Naive thymus-derived CD4-positive, alpha-beta T cell (primary cell): ENCODE measurements around the gene RAG2. TPM values are rescaled to one million over a fixed set of nuclear protein-coding genes. Genes with fewer than 3 reads are reported as not detected.

Source experiments
- ATAC-seq: fragments of 150-1000 bp; cut with Tn5 transposase; 2 replicates; pipeline ENCODE4 v1.10.0; 2021; ENCODE audit warnings: mild to moderate bottlenecking, moderate library complexity
- CTCF ChIA-PET: fragments of 350-600 bp; sonication (Branson Sonifier 250); formaldehyde crosslinking; loops from one replicate; lab custom pipeline; 2021; ENCODE audit warnings: antibody characterized with exemption; lab: Charles Lee
- POLR2A ChIA-PET: fragments of 350-600 bp; sonication (Branson Sonifier 250); formaldehyde crosslinking; loops from one replicate; lab custom pipeline; 2021; ENCODE audit warnings: antibody characterized with exemption, inconsistent platforms; lab: Charles Lee
- DNase-seq, 9 donors: peaks; one replicate each; pipeline versions ENCODE4 v3.0.0 to v3.0.0-alpha.2; 2020 to 2022; ENCODE audit warnings: mixed read lengths in 1 of 9
- H3K27ac ChIP-seq: one replicate; pipeline ENCODE4 v1.7.0; 2013; ENCODE audit warnings: mild to moderate bottlenecking, low read depth, low read length, moderate library complexity
- H3K27me3 ChIP-seq, 2 donors: one replicate each; pipeline ENCODE4 v1.7.0; 2013; ENCODE audit warnings: low read length in 2 of 2, mild to moderate bottlenecking in 2 of 2, moderate library complexity in 2 of 2; ENCODE audit not compliant: control insufficient read depth in 2 of 2, insufficient read depth in 2 of 2
- H3K36me3 ChIP-seq, 3 experiments: 1 replicate in 2 of 3; 2 replicates in 1 of 3; pipeline ENCODE4 v1.7.0; 2013; ENCODE audit warnings: low read length in 3 of 3, mild to moderate bottlenecking in 3 of 3, moderate library complexity in 1 of 3; ENCODE audit not compliant: insufficient read depth in 3 of 3, control insufficient read depth in 2 of 3
- H3K4me1 ChIP-seq, 2 donors: one replicate each; pipeline ENCODE4 v1.7.0; 2013; ENCODE audit warnings: low read length in 2 of 2, mild to moderate bottlenecking in 2 of 2, moderate library complexity in 1 of 2; ENCODE audit not compliant: control insufficient read depth in 2 of 2, insufficient read depth in 2 of 2
- H3K4me3 ChIP-seq: 2 replicates; pipeline ENCODE4 v1.7.0; 2013; ENCODE audit warnings: mild to moderate bottlenecking, low read length
- H3K9me3 ChIP-seq, 3 experiments: 1 replicate in 2 of 3; 2 replicates in 1 of 3; pipeline ENCODE4 v1.7.0; 2013; ENCODE audit warnings: low read length in 3 of 3; ENCODE audit not compliant: control insufficient read depth in 2 of 3
- H3K27ac Mint-ChIP-seq, 9 donors: one replicate each; pipeline ENCODE4 v1.8.0; 2020 to 2022; ENCODE audit warnings: mixed read lengths in 9 of 9, mild to moderate bottlenecking in 8 of 9, moderate library complexity in 5 of 9, inconsistent platforms in 2 of 9
- H3K27me3 Mint-ChIP-seq, 5 donors: one replicate each; pipeline ENCODE4 v1.8.0; 2021 to 2022; ENCODE audit warnings: mixed read lengths in 5 of 5, mild to moderate bottlenecking in 1 of 5
- H3K36me3 Mint-ChIP-seq, 5 donors: one replicate each; pipeline ENCODE4 v1.8.0; 2020 to 2022; ENCODE audit warnings: mixed read lengths in 5 of 5, mild to moderate bottlenecking in 3 of 5, inconsistent platforms in 1 of 5
- H3K4me1 Mint-ChIP-seq, 7 donors: one replicate each; pipeline ENCODE4 v1.8.0; 2020 to 2022; ENCODE audit warnings: mixed read lengths in 7 of 7, mild to moderate bottlenecking in 3 of 7, inconsistent platforms in 1 of 7
- H3K4me3 Mint-ChIP-seq, 10 donors: one replicate each; pipeline ENCODE4 v1.8.0; 2020 to 2022; ENCODE audit warnings: mild to moderate bottlenecking in 10 of 10, mixed read lengths in 10 of 10, moderate library complexity in 6 of 10, inconsistent platforms in 2 of 10
- H3K9me3 Mint-ChIP-seq, 11 donors: one replicate each; pipeline ENCODE4 v1.8.0; 2020 to 2022; ENCODE audit warnings: mixed read lengths in 11 of 11, mild to moderate bottlenecking in 4 of 11, inconsistent platforms in 1 of 11, moderate library complexity in 1 of 11
- intact Hi-C, 2 donors: fragments of 100-400 bp; cut with micrococcal nuclease; formaldehyde crosslinking; loops; one replicate each; pipeline ENCODE4 v1.15.1; 2023
- polyA plus RNA-seq, 2 donors: library from polyadenylated mRNA; unstranded; fragments of 300-500 nt; fragmentation: Illumina TruSeq; gene quantifications; one replicate each; pipeline ENCODE4 v1.2.3, GENCODE V29; 2021
- total RNA-seq, 6 experiments: library from RNA in 5 of 6; stranded (reverse) in 5 of 6; gene quantifications; 1 replicate in 5 of 6; 2 replicates in 1 of 6; pipeline ENCODE4 v1.2.3 and lab custom pipeline; 2021 to 2026

The RAG2 gene
- total and polyA plus RNA-seq, 7 experiments from 2014 or later, result not detected

DNA sequence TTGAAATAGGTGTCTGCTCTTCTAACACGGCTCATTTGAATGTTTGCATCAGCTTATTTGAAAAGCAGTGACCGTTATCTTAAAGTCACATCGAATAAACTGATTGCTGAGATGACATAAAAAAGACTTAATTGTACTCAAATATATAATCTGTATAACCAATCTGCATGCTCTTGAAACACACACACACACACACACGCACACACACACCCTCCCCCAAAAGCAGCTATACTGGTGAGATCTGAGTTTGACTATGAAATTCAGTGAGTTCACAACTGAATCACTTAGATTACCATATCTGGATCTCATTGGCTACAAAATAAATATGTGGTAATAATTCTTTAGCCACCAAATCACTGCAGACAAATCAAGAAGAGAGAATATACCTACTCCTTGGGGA, 7.5 kb downstream of the RAG2 start:
- ATAC-seq, result no peak
- CTCF ChIA-PET, result no interaction called here

DNA sequence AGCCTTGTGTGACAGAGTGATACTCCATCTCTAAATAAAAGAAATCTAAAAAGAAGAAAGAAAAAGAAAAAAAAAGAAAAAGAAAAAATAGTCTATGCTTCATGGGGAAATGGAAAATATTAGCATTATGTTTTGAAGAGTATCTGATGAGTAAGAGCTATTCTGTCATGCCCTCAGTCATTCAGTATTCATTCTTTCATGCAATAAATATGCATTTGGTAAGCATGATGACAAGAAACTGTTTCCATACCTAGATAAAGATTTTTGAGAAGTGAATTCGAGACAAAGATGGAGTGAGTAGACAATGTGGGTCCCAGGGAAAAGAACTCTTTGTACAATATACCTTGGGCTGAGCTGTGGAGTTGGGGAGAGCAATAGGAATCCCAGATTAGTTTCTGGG, 9.9 kb downstream of the RAG2 start:
- Histone ChIP-seq H3K36me3 (no peaks in the 10 kb centered on the region), H3K4me1 (no peaks in the 10 kb centered on the region), H3K27ac (no peak overlapping the region), H3K9me3 (no peaks in the 10 kb centered on the region), H3K27me3 (no peaks in the 10 kb centered on the region), H3K4me3 (no peak overlapping the region)
- intact Hi-C loops, result no loop called here
- no peak overlapping the region for H3K27ac Mint-ChIP-seq
- H3K27me3 Mint-ChIP-seq, result peaks cover 23 to 49% (median 44%) of the 10 kb centered on the region in 5 donors
- no peak overlapping the region for H3K4me3 Mint-ChIP-seq
- peaks cover 0 to 5% (median 0%) of the 10 kb centered on the region in 11 donors for H3K9me3 Mint-ChIP-seq
- ChIA-PET POLR2A (no interaction called here), CTCF (no interaction called here)
- no peak for DNase-seq
- H3K36me3 Mint-ChIP-seq, result no peaks in the 10 kb centered on the region
- no peak for ATAC-seq
- H3K4me1 Mint-ChIP-seq, result peaks cover 0 to 6% (median 0%) of the 10 kb centered on the region in 7 donors

More for the DNA sequence above, 7.5 kb downstream of the RAG2 start:
- Histone ChIP-seq H3K4me1 (no peaks in the 10 kb centered on the region), H3K27ac (no peak overlapping the region), H3K36me3 (no peaks in the 10 kb centered on the region), H3K27me3 (peaks cover 0 to 3% of the 10 kb centered on the region in 2 donors), H3K9me3 (no peaks in the 10 kb centered on the region), H3K4me3 (no peak overlapping the region)
- peaks cover 4 to 20% (median 9%) of the 10 kb centered on the region in 7 donors for H3K4me1 Mint-ChIP-seq
- no peak overlapping the region for H3K4me3 Mint-ChIP-seq
- H3K27me3 Mint-ChIP-seq, result peaks cover 38 to 68% (median 50%) of the 10 kb centered on the region in 5 donors
- peaks cover 0 to 3% (median 0%) of the 10 kb centered on the region in 11 donors for H3K9me3 Mint-ChIP-seq
- POLR2A ChIA-PET, result no interaction called here
- H3K27ac Mint-ChIP-seq, result no peak overlapping the region
- peaks cover 0 to 1% (median 0%) of the 10 kb centered on the region in 5 donors for H3K36me3 Mint-ChIP-seq
- DNase-seq, result no peak
- intact Hi-C loops, result no loop called here

DNA sequence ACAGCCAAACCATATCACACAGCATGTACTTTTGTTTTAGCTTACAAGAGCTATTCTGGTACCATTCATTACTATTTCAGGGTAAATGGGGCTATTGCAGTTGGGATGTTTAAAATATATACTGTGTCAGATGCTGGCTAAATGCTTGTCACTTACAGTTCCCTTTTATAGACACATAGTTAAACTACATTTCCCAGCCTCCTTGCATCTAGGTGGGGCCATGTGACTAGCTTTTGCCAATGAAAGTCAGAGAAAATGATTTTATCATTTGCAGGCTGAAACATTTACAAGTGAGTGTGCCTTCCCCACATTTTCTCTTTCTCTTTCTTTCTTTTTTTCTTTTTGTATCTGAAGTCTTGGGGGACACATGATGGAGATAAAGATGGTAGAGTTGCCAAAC, 11.5 kb downstream of the RAG2 start:
- Mint-ChIP-seq H3K27ac (no peak overlapping the region), H3K4me1 (peaks cover 0 to 6% (median 0%) of the 10 kb centered on the region in 7 donors), H3K9me3 (peaks cover 0 to 9% (median 6%) of the 10 kb centered on the region in 11 donors), H3K27me3 (peaks cover 22 to 44% (median 40%) of the 10 kb centered on the region in 5 donors), H3K4me3 (peak overlapping the region in 1 of 10 donors; percentile 2), H3K36me3 (peaks cover 0 to 5% (median 0%) of the 10 kb centered on the region in 5 donors)
- DNase-seq, result peak in 1 of 9 donors; percentile 14
- Histone ChIP-seq H3K9me3 (peaks cover 0 to 2% (median 0%) of the 10 kb centered on the region in 3 experiments), H3K4me3 (no peak overlapping the region), H3K36me3 (no peaks in the 10 kb centered on the region), H3K4me1 (no peaks in the 10 kb centered on the region), H3K27ac (no peak overlapping the region), H3K27me3 (no peaks in the 10 kb centered on the region)
- POLR2A ChIA-PET, result no interaction called here
- intact Hi-C loops, result no loop called here
- CTCF ChIA-PET, result interaction anchor here (1.0 kb wide), 1 partner anchor 23 kb away, joined by 3 read pairs; no protein-coding TSS in a partner anchor
- ATAC-seq, result peak; percentile 53

DNA sequence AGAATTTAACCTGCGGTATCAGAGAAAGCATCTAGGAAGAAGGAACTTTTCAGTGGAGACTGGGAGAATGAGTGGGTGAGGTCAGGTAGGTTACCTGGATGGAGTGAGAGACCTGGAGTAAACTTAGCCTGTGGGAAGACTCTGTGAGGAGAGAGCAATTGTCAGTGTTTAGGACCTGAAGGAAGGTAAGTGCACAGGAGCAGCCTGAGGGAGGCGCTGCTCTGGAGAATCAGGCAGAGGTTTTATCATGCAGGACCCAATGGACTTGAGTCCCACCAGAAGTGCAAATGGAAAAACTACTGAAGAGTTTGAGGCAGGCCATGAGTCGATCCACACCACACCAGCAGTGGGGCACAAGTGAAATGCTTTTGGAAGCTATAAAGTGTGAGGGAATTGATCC, 14.4 kb downstream of the RAG2 start:
- Histone ChIP-seq H3K9me3 (peaks cover 0 to 10% (median 0%) of the 10 kb centered on the region in 3 experiments), H3K27ac (no peak overlapping the region), H3K27me3 (peaks cover 0 to under 1% of the 10 kb centered on the region in 2 donors), H3K4me3 (no peak overlapping the region), H3K36me3 (no peaks in the 10 kb centered on the region), H3K4me1 (no peaks in the 10 kb centered on the region)
- ChIA-PET POLR2A (no interaction called here), CTCF (no interaction called here)
- Mint-ChIP-seq H3K4me1 (peaks cover 0 to 6% (median 0%) of the 10 kb centered on the region in 7 donors), H3K9me3 (peaks cover 0 to 16% (median 7%) of the 10 kb centered on the region in 11 donors), H3K4me3 (no peak overlapping the region), H3K27me3 (peaks cover 13 to 37% (median 19%) of the 10 kb centered on the region in 5 donors), H3K36me3 (peaks cover 0 to 5% (median 0%) of the 10 kb centered on the region in 5 donors), H3K27ac (no peak overlapping the region)
- intact Hi-C loops, result no loop called here
- no peak for ATAC-seq
- DNase-seq, result no peak

DNA sequence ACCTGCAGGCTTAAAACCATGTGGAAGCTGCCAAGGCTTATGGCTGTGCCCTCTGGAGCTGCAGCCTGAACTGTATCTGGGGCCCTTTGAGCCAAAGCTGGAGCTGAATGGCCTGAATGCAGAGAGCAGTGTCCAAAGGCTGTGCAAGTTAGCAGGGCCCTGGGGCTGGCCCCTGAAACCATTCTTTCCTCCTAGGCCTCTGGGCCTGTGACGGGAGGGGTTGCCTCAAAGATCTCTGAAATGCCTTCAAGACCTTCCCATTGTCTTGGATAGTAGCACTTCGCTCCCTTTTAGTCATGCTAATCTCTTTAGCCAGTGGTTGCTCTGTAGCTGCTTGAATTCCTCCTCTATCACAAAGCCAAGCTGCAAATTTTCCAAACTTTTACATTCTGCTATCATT, 16.5 kb downstream of the RAG2 start:
- ChIA-PET POLR2A (no interaction called here), CTCF (no interaction called here)
- DNase-seq (no peak), ATAC-seq (no peak)
- intact Hi-C loops, result no loop called here
- Histone ChIP-seq H3K36me3 (no peaks in the 10 kb centered on the region), H3K27me3 (peaks cover 0 to 7% of the 10 kb centered on the region in 2 donors), H3K27ac (no peak overlapping the region), H3K4me3 (no peak overlapping the region), H3K9me3 (peaks cover 0 to 10% (median 0%) of the 10 kb centered on the region in 3 experiments), H3K4me1 (no peaks in the 10 kb centered on the region)
- H3K4me1 Mint-ChIP-seq, result no peaks in the 10 kb centered on the region
- H3K36me3 Mint-ChIP-seq, result peaks cover 0 to 5% (median 0%) of the 10 kb centered on the region in 5 donors
- peaks cover 0 to 16% (median 5%) of the 10 kb centered on the region in 11 donors for H3K9me3 Mint-ChIP-seq
- H3K27ac Mint-ChIP-seq, result no peak overlapping the region
- peaks cover 4 to 28% (median 13%) of the 10 kb centered on the region in 5 donors for H3K27me3 Mint-ChIP-seq
- no peak overlapping the region for H3K4me3 Mint-ChIP-seq

DNA sequence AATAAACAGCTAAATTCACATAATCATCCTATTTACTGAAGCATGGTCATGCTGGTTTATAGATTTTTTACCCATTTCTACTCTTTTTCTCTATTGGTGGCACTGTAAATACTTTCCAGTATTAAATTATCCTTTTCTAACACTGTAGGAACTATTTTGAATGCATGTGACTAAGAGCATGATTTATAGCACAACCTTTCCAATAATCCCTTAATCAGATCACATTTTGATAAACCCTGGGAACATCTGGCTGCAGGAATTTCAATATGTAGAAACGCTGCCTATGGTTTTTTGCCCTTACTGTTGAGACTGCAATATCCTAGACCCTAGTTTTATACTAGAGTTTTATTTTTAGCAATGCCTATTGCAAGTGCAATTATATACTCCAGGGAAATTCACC, 19.6 kb downstream of the RAG2 start:
- DNase-seq (no peak), ATAC-seq (no peak)
- Mint-ChIP-seq H3K4me1 (no peaks in the 10 kb centered on the region), H3K27me3 (peaks cover 12 to 28% (median 20%) of the 10 kb centered on the region in 5 donors), H3K27ac (no peak overlapping the region), H3K36me3 (peaks cover 0 to 21% (median 11%) of the 10 kb centered on the region in 5 donors), H3K4me3 (no peak overlapping the region), H3K9me3 (peaks cover 0 to 16% (median 5%) of the 10 kb centered on the region in 11 donors)
- ChIA-PET CTCF (no interaction called here), POLR2A (no interaction called here)
- Histone ChIP-seq H3K4me3 (no peak overlapping the region), H3K36me3 (no peaks in the 10 kb centered on the region), H3K27ac (no peak overlapping the region), H3K9me3 (peaks cover 0 to 10% (median 0%) of the 10 kb centered on the region in 3 experiments), H3K4me1 (no peaks in the 10 kb centered on the region), H3K27me3 (peaks cover 0 to 7% of the 10 kb centered on the region in 2 donors)
- intact Hi-C loops, result no loop called here

DNA sequence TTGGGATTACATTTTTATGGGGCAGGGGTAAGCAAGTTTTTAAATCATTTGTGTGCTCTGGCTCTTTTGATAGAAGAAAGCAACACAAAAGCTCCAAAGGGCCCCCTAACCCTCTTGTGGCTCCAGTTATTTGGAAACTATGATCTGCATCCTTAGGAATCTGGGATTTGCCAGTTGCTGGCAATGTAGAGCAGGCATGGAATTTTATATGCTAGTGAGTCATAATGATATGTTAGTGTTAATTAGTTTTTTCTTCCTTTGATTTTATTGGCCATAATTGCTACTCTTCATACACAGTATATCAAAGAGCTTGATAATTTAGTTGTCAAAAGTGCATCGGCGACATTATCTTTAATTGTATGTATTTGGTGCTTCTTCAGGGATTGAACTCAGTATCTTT, 20.2 kb downstream of the RAG2 start:
- Histone ChIP-seq H3K36me3 (no peaks in the 10 kb centered on the region), H3K4me3 (no peak overlapping the region), H3K9me3 (peaks cover 0 to 10% (median 0%) of the 10 kb centered on the region in 3 experiments), H3K27ac (no peak overlapping the region), H3K4me1 (no peaks in the 10 kb centered on the region), H3K27me3 (peaks cover 0 to 7% of the 10 kb centered on the region in 2 donors)
- Mint-ChIP-seq H3K4me3 (no peak overlapping the region), H3K27me3 (peaks cover 12 to 31% (median 18%) of the 10 kb centered on the region in 5 donors), H3K27ac (no peak overlapping the region), H3K9me3 (peaks cover 0 to 16% (median 5%) of the 10 kb centered on the region in 11 donors), H3K36me3 (peaks cover 0 to 25% (median 11%) of the 10 kb centered on the region in 5 donors), H3K4me1 (no peaks in the 10 kb centered on the region)
- CTCF ChIA-PET, result no interaction called here
- ATAC-seq, result no peak
- no peak for DNase-seq
- intact Hi-C loops, result no loop called here
- POLR2A ChIA-PET, result no interaction called here
